ENCODE results near the gene TMEM233. TPM values are rescaled to one million over a fixed set of nuclear protein-coding genes. Genes with fewer than 3 reads are reported as not detected.

The TMEM233 gene
- total RNA-seq, 1 experiment from 2014 or later: not detected

DNA sequence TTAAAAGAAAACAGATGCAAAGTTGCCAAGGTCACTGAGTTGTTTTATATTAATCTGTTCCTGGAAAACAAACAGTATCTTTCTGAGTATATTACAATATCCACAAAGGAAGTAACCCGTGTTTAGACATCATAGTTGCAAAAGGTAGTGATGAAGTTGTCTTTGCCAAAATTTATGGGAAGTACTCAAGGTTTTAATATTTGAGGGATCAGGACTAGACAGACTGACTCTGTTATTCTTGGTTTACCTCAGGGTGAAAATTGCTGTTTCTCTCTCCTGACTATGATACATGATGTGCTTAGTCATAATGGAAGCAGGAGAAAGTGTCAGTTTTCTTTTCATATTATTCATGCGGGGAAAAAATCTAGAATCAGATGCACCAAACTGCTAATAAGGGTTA is 28.3 kb downstream of the TMEM233 start:
- no TSS peak for BruUV-seq (replicated peaks)
- peaks cover 9% of the 10 kb centered on the region; the same call in 1 of the 2 replicates for H3K27me3 ChIP-seq (ENCODE audit: insufficient read depth, low read length)
- H3K79me2 ChIP-seq (ENCODE audit: insufficient read depth, low read length): no peaks in the 10 kb centered on the region
- no peaks in the 10 kb centered on the region for H3K9me3 ChIP-seq (ENCODE audit: control insufficient read depth in 1 of 2, insufficient read depth in 1 of 2, low read depth in 1 of 2, low read length in 2 of 2)
- H2AFZ ChIP-seq (ENCODE audit: low read depth, low read length, poor library complexity, severe bottlenecking): no peak overlapping the region
- POLR2A ChIA-PET: no interaction called here
- H3K4me1 ChIP-seq (ENCODE audit: control insufficient read depth in 1 of 2, insufficient read depth in 2 of 2, low read length in 2 of 2): no peaks in the 10 kb centered on the region
- DNase-seq (ENCODE audit: low read depth, low spot score) (no peak), ATAC-seq (no peak)
- H3K27ac ChIP-seq (ENCODE audit: low read depth, low read length): no peak overlapping the region
- no peaks in the 10 kb centered on the region for H3K36me3 ChIP-seq (ENCODE audit: control insufficient read depth in 1 of 2, insufficient read depth in 2 of 2, low read length in 2 of 2)
- H3K9me2 ChIP-seq (ENCODE audit: insufficient read depth): no peaks in the 10 kb centered on the region
- no peaks in the 10 kb centered on the region for H4K20me1 ChIP-seq (ENCODE audit: insufficient read depth)
- no peak overlapping the region for H3K4me3 ChIP-seq (replicated peaks in 1 of 2; ENCODE audit: low read depth in 1 of 2, low read length in 2 of 2)
- TF ChIP-seq, protein P1, sequence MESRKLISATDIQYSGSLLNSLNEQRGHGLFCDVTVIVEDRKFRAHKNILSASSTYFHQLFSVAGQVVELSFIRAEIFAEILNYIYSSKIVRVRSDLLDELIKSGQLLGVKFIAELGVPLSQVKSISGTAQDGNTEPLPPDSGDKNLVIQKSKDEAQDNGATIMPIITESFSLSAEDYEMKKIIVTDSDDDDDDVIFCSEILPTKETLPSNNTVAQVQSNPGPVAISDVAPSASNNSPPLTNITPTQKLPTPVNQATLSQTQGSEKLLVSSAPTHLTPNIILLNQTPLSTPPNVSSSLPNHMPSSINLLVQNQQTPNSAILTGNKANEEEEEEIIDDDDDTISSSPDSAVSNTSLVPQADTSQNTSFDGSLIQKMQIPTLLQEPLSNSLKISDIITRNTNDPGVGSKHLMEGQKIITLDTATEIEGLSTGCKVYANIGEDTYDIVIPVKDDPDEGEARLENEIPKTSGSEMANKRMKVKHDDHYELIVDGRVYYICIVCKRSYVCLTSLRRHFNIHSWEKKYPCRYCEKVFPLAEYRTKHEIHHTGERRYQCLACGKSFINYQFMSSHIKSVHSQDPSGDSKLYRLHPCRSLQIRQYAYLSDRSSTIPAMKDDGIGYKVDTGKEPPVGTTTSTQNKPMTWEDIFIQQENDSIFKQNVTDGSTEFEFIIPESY (IDR thresholded peaks at IDR 0.05; ENCODE audit: extremely low read depth, insufficient replicate concordance, low read length): no peak
- TF ChIP-seq RAD21 (IDR thresholded peaks at IDR 0.05; ENCODE audit: low read depth): no peak
- no peak for TF ChIP-seq ZNF274 (IDR thresholded peaks at IDR 0.05; ENCODE audit: low read depth, low read length)
- TF ChIP-seq SRF (IDR thresholded peaks at IDR 0.05; ENCODE audit: low read depth): no peak
- no peak for TF ChIP-seq POLR2A (IDR thresholded peaks at IDR 0.05; ENCODE audit: borderline replicate concordance, extremely low read depth, insufficient read depth, insufficient read length)
- TF ChIP-seq, protein P2, sequence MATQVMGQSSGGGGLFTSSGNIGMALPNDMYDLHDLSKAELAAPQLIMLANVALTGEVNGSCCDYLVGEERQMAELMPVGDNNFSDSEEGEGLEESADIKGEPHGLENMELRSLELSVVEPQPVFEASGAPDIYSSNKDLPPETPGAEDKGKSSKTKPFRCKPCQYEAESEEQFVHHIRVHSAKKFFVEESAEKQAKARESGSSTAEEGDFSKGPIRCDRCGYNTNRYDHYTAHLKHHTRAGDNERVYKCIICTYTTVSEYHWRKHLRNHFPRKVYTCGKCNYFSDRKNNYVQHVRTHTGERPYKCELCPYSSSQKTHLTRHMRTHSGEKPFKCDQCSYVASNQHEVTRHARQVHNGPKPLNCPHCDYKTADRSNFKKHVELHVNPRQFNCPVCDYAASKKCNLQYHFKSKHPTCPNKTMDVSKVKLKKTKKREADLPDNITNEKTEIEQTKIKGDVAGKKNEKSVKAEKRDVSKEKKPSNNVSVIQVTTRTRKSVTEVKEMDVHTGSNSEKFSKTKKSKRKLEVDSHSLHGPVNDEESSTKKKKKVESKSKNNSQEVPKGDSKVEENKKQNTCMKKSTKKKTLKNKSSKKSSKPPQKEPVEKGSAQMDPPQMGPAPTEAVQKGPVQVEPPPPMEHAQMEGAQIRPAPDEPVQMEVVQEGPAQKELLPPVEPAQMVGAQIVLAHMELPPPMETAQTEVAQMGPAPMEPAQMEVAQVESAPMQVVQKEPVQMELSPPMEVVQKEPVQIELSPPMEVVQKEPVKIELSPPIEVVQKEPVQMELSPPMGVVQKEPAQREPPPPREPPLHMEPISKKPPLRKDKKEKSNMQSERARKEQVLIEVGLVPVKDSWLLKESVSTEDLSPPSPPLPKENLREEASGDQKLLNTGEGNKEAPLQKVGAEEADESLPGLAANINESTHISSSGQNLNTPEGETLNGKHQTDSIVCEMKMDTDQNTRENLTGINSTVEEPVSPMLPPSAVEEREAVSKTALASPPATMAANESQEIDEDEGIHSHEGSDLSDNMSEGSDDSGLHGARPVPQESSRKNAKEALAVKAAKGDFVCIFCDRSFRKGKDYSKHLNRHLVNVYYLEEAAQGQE (IDR thresholded peaks at IDR 0.05; ENCODE audit: low read depth): no peak
- TF ChIP-seq POLR2AphosphoS5 (IDR thresholded peaks at IDR 0.05; ENCODE audit: low read depth, low read length): no peak
- CTCF ChIA-PET: no interaction called here
- no peak overlapping the region for H3K4me2 ChIP-seq (ENCODE audit: low read length)
- no peak overlapping the region for H3K9ac ChIP-seq (ENCODE audit: low read length)
- intact Hi-C loops (cut with micrococcal nuclease): no loop called here
- RAD21 ChIA-PET (ENCODE audit: low non-redundant PET in 1 of 2, low total read pairs in 2 of 2, uncharacterized antibody in 2 of 2, unreplicated experiment in 2 of 2): no interaction called here
